Astrocyte of the spinal cord (primary cell): ENCODE data around the gene EDARADD.
A peak's percentile ranks its signal among the peaks of the same experiment; 100 is the strongest.

Source experiments
- DNase-seq: peaks from one replicate; pipeline ENCODE4 v3.0.0; 2011; ENCODE audit warnings: low read depth, low spot score
- H3K4me3 ChIP-seq: 2 replicates; pipeline ENCODE4 v1.5.1; 2011; ENCODE audit warnings: low read depth, mild to moderate bottlenecking, low read length, moderate library complexity
- CTCF ChIP-seq: IDR thresholded peaks from 2 replicates; pipeline ENCODE4 v1.5.1; 2012; ENCODE audit warnings: low read depth, mild to moderate bottlenecking, low read length, inconsistent platforms
- in situ Hi-C: cut with HindIII; loops from 2 replicates; pipeline ENCODE4 v1.10.0; 2017; ENCODE audit warnings: low sequenced_read_pairs

EDARADD gene

GRCh38 chr1:236489710-236490377 lies 95.8 kb downstream of the EDARADD start:
- peak; percentile 42 for TF ChIP-seq CTCF
- in situ Hi-C loops = loop anchor here (10.0 kb wide), 1 partner anchor 355 kb away; no protein-coding TSS in a partner anchor
- peak; percentile 57 for DNase-seq
- H3K4me3 ChIP-seq = no peak overlapping the region

GRCh38 chr1:236491469-236492136 lies 97.5 kb downstream of the EDARADD start:
- no peak for DNase-seq
- no peak overlapping the region for H3K4me3 ChIP-seq
- in situ Hi-C loops = loop anchor here (10.0 kb wide), 1 partner anchor 357 kb away; no protein-coding TSS in a partner anchor
- TF ChIP-seq CTCF = no peak

- no peak for DNase-seq
- no peak for TF ChIP-seq CTCF
- no peak overlapping the region for H3K4me3 ChIP-seq
- in situ Hi-C loops = loop anchor here (10.0 kb wide), 1 partner anchor 358 kb away; no protein-coding TSS in a partner anchor
Observed at GRCh38 chr1:236492378-236492777, 98.3 kb downstream of the EDARADD start.

- in situ Hi-C loops = loop anchor here (10.0 kb wide), 1 partner anchor 359 kb away; no protein-coding TSS in a partner anchor
- no peak for DNase-seq
- TF ChIP-seq CTCF = no peak
- no peak overlapping the region for H3K4me3 ChIP-seq
Observed at GRCh38 chr1:236494082-236494481, 100.0 kb downstream of the EDARADD start.

GRCh38 chr1:236494586-236495466 lies 100.7 kb downstream of the EDARADD start:
- no peak overlapping the region for H3K4me3 ChIP-seq
- TF ChIP-seq CTCF = no peak
- DNase-seq = no peak
- in situ Hi-C loops = loop anchor here (10.0 kb wide), 1 partner anchor 360 kb away; no protein-coding TSS in a partner anchor

- no peak overlapping the region for H3K4me3 ChIP-seq
- in situ Hi-C loops = loop anchor here (10.0 kb wide), 1 partner anchor 361 kb away; no protein-coding TSS in a partner anchor
- TF ChIP-seq CTCF = no peak
- DNase-seq = no peak
Observed at GRCh38 chr1:236495467-236496112, 101.5 kb downstream of the EDARADD start.
